SK-N-MC (cell line): ENCODE data around the gene TUBD1.

ENCODE experiments used
- EZH2 ChIP-seq: fragments of 200-600 bp; sonication (generic); IDR thresholded peaks from one replicate; pipeline ENCODE4 v1.6.1; 2017; ENCODE audit warnings: antibody characterized with exemption
- POLR2AphosphoS5 ChIP-seq: IDR thresholded peaks from 2 replicates; pipeline ENCODE4 v1.6.1; 2012; ENCODE audit warnings: mild to moderate bottlenecking, low read depth, low read length, borderline replicate concordance

DNA sequence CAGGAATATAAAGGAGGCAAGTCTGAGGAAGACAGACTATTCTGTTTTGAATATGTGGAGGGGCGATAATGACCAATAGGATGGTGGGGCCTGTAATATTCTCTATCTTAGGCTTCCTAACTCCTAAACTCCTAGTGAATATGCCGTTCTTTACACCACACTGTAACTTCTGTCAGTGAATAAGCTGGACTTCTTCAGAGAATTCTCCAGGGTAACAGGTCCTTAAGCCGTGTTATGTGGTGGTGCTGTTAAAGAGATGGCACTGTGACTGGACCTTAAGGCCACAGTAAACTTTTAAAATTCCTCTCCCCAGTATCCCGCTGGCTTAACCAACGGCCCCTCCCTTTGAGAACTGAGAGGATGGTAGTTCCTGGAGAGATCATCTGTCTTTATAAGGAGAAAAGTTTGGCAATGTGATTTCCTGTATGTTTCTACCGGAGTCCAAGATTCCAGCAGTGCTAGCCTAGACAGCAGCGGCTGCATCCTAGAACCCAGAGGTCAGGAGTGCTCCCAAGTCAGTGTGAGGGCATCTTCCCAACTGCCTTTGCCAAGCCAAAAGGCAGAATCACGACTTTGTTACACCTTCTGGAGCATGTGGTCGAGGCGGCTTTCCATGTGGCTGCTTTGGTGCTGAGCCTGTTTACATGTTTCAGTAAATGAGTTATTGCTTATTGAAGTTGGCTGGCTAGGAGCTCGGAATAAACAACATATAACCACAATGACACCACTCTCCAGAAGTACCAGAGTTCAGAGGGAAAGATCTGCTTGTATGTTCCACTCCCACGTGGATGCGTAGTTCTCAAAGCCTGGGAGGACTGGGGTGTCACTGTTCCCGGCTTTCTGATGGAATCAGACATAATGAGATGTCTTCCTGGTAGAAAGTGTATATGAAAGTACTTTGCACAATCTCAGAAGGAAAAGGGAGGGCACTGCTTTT is 41.0 kb downstream of the TUBD1 start:
- TF ChIP-seq EZH2 = no peak
- TF ChIP-seq POLR2AphosphoS5 = no peak
